Astrocyte of the hippocampus (primary cell): ENCODE results near the gene TNIK.
"Not testable (repeated sequence)": the region's sequence is repeated elsewhere in the genome, so short reads cannot be mapped to it uniquely, and the experiment has no call there.

ENCODE experiments used
- DNase-seq: peaks from one replicate; pipeline ENCODE4 v3.0.0; 2011; ENCODE audit warnings: low read depth, low spot score

Gene TNIK

DNA sequence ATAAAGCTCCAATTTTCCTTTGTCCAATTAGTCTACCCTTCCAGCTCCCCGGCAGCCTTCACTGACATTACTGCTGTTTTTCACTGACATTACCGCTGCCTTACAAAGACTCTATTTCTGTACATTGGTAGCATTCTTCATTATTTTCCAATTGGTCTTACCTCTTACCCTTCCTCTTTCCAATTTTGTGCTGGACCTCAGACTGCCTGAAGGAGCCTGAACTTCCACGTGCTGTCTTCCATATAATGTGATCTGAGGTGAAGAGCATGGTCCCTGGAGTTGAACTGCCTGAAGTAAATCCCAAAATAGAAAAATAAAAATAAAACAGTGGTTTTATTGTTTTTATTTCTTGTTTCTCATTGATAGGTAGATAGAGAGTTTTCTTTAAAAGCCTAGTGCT is 9.2 kb upstream of the TNIK start:
- no peak for DNase-seq

GRCh38 chr3:171468296-171468906 is 8.2 kb upstream of the TNIK start:
- DNase-seq, result no peak

DNA sequence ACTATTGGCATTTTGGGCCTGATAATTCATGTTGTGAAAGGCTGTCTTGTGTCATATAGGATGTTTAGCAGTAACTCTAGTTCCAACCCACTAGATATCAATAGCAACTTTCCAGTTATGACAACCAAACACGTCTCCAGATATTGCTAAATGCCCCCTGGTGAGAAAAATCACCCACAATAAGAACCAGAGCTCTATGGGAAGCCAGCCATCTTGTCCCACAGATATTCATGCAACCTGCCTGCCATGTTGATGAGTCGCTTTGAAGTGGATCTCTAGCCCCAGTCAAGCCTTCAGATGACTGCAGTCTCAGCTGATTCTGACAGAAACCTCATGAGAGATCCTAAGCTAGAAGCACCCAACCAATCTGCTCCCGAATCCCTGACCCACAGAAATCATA is 5.6 kb upstream of the TNIK start:
- DNase-seq, result no peak

- no peak for DNase-seq
Observed at GRCh38 chr3:171464462-171464861, 4.3 kb upstream of the TNIK start.

- no peak for DNase-seq
Observed at GRCh38 chr3:171462224-171462623, 2.0 kb upstream of the TNIK start.

GRCh38 chr3:171461525-171461917 is 1.3 kb upstream of the TNIK start:
- DNase-seq, result no peak

GRCh38 chr3:171460725-171461524 is 720 bp upstream of the TNIK start:
- peak; percentile 75 for DNase-seq

GRCh38 chr3:171459137-171459941 is 866 bp downstream of the TNIK start:
- DNase-seq, result peak; percentile 65

GRCh38 chr3:171458864-171459136 is 1.4 kb downstream of the TNIK start:
- DNase-seq, result no peak

DNA sequence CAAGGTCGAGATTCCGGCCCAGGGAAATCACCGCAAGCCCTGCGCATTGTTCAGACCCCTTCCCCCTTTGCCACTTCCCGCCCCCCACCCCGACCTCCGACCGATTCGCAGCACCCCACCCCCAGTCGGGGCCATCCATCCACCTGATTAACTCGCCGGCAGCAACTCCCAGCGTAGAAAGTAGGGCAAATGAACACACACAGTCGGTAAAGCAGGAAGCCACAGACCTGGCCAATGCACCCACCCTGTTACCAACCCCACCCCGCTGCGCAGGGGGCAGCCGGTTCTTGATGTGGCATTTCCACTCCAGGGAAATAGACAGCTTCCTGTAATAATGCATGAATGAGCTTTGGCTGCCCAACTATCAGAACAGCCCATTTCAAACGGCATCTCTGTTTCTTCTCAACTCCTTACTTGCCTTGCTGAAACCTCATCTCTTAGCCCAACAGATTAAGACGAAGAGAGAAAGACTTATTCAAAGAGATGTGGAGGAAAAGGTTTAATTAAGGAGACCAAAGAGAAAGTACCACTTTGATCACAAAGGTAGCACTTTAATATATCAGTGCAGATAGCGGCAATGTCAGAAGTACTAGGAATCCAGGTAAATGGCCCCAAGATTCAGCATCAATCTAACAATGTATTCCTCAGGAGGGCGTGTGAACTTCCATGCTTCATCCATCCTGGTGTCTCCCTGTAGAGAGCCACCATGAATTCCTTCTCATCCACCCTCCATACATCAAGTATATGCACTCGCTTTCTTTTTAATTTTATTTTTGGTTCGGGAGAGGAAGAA is 1.9 kb downstream of the TNIK start:
- DNase-seq, result peak; percentile 40

GRCh38 chr3:171457607-171458061 is 2.6 kb downstream of the TNIK start:
- peak; percentile 21 for DNase-seq

DNA sequence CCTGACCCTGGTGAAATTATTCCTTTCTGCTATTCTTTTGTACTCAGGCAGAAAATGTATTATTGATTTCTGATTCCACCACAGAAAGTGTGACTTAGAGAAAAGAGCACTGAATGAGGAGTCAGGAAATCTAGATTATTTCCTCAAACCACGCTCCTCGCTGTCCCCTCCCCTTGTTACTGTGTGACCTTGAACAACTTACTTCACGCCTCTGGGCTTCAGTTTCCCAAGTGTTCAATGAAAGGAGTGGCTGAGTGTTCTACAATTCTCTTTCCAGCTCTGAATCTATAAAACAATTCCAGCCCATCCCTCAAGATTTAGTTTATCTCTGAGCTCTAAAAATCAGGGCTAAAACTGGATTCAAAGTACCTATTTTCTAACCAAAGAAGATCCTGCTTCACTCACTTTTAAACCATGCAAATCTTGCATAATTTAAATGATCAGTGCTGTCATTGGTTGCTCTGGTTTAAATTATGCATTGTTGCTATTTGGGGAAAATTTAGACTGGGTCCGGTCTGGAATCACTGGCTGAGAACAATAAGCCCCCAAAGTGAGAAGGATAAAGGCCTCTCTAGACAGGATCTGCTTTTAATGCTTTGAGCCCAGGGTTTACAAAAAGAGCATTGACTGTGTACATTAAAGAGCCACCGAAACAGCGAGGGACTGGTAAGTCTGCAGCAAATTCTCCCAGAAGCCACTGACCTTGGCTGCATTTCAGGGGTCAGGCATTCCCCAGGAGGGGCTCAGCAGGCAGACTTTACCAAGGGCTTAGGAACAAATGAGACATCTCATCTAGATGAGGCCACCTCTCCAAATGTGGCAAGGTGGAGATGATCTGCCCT is 3.2 kb downstream of the TNIK start:
- DNase-seq, result peak; percentile 8

DNA sequence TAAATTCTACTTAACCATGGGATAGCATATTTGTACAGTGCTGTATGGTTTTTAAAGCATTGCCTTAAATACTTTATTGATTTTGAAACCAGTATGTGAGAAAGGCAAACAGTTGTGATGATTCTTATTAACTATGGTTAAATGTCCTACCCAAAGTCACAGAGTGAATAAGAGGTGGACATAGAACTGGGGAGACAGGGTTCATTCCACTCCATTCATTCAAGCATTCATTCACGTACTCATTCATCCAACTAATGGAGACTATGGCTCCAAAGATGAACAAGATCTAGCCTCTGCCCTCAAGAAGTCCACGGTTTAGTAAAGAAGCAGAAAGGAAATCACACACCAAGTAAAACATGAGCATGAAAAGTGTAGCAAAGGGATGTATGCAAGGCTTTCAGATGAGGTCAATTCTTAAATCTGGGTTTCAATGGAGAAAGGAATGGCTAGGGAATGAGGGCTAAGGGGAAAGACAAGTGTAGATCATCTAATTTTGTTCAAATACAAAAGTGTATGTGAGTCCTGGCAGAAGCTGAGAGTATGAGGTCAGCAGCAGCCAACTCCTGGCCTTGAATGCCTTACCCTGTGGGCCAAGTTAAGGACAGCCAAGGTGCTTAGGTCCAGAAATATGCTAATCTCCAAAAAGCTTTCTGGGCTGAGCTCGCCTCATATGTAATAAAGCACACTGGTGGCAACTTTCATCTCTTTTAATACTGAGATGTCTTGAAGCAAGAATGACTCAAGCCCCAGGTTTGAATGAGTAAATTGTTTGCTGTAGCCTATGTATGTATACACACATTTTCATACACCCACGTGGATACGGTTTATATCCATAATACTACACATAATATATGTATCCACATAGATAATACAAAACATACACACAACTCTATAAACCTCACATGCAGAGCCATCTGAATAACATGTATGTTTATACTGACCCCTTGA is 4.3 kb downstream of the TNIK start:
- DNase-seq, result no peak

DNA sequence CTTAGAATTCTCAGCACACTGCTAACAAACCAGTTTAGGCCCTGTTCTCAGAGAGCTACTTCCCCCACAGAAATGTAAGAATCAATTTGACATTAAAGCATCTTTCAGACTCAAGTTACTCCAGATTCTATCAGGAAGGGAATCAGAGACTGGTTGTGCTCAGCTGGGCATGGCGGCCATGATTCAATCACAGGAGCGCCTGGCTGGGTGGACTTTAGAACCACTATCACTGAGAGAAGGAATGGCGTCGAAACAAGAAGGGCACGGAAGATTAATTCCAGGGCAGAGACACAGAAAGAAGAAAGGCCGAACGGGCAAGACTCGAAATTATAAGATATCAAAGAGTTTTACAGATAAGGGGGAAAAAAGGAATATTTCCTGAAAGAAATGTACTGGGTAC is 6.2 kb downstream of the TNIK start:
- no peak for DNase-seq

GRCh38 chr3:171453180-171453886 is 6.9 kb downstream of the TNIK start:
- no peak for DNase-seq

- no peak for DNase-seq
Observed at GRCh38 chr3:171452328-171452727, 7.9 kb downstream of the TNIK start.

DNA sequence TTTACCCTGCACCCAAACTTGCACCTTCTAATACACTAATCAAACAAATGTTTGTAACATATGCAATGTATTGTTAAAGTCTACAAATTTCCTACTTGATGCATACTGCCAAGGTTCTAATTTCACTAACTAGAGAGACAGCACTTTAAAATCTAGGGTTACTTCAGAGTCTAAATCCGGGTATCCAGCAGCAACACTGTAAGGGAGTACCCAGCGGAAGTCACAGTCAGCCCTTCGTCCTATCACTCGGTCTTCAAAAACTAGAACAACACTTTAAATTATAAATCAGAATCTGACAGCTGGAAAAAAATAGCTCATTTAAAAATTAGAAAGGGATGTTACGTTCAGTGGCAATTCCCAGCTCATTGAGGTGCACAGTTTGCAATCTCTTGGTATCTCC is 8.3 kb downstream of the TNIK start:
- no peak for DNase-seq

DNA sequence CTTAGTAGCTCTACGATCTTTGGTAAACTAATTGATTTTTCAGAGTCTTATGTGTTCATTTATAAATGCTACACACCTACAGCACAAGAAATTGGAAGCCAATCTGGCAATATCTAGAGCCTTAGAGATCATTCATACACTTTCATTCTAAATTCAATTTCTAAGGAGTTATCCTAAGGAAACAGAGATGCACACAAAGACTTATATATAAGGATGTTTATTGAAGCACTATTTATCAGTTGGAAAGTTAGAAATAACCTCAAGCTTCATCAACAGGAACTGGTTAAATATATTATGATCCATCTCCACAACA is 12.7 kb downstream of the TNIK start:
- DNase-seq, result not testable (repeated sequence)

DNA sequence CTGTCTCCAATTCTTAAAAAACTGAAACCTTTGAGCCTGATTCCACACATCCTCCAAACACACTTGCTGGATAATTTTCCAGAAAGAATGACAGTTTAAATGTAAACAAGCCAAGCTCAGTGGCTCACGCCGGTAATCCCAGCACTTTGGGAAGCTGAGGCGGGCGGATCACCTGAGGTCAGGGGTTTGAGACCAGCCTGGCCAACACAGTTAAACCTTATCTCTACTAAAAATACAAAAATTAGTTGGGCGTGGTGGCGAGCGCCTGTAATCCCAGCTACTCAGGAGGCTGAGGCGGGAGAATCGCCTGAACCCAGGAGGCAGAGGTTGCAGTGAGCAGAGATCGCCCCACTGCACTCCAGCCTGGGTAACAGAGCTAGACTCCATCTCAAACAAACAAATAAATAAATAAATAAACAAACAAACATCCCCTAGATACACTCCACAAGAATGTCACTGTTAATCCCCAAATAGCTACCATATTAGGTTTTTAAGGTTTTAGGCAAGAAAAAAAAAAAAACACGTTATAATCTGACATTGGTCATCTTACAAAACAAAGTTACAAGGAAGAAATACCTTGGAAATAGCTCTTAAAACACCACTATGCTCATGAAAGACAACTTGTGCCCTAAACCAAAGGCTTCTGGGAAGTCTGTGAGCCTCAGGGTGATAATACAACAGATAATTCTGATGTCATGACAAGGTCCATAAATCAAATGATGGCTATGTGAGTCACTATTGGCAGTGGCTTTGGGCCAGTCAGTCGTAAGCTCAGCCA is 13.2 kb downstream of the TNIK start:
- DNase-seq, result peak; percentile 54
